GM19372 (cell line): Measurements from ENCODE around the gene SLC44A4.
"Not testable (repeated sequence)": the region's sequence is repeated elsewhere in the genome, so short reads cannot be mapped to it uniquely, and the experiment has no call there.

ENCODE experiments used
- ATAC-seq: cut with Tn5 transposase; IDR thresholded peaks from one replicate; pipeline ENCODE4 v1.9.1; 2021; ENCODE audit warnings: mild to moderate bottlenecking, low read depth, moderate library complexity; ENCODE audit not compliant: unreplicated experiment

Gene SLC44A4

GRCh38 chr6:31861919-31862343 is 16.9 kb downstream of the SLC44A4 start:
- ATAC-seq: no peak

- ATAC-seq: no peak
Observed at GRCh38 chr6:31861150-31861549, 17.6 kb downstream of the SLC44A4 start.

- no peak for ATAC-seq
Observed at GRCh38 chr6:31860349-31860748, 18.4 kb downstream of the SLC44A4 start.

DNA sequence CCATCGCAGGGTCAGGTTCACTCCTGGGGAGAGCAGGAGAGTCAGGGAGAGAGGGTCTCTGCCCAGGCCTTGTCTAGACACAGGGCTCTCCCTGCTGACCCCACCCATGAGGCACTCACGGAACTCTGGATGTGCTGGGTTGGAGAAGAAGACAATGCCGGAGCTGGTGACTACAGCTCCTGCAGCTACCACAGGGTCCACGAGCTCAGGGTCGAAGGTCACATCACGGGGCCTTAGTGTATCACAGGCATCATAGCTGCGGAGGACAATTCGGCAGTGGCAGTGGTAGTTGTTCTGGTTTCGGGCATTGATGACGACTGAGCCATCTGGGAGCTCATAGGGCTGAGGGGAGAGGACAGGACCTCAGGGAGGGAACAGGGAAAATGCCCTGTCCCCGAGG is 18.9 kb downstream of the SLC44A4 start:
- no peak for ATAC-seq

- no peak for ATAC-seq
Observed at GRCh38 chr6:31858707-31859106, 20.1 kb downstream of the SLC44A4 start.

DNA sequence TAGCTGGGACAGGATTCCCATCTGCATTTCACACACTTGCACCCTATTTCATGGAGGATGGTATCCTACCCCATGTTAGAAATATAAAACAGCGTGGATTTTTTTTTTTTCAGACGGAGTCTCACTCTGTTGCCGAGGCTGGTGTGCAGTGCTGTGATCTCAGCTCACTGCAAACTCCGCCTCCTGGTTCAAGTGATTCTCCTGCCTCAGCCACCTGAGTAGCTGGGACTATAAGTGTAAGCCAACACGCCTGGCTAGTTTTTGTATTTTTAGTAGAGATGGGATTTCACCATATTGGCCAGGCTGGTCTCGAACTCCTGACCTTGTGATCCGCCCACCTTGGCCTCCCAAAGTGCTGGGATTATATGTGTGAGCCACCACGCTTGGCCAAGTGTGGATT is 21.0 kb downstream of the SLC44A4 start:
- not testable (repeated sequence) for ATAC-seq

DNA sequence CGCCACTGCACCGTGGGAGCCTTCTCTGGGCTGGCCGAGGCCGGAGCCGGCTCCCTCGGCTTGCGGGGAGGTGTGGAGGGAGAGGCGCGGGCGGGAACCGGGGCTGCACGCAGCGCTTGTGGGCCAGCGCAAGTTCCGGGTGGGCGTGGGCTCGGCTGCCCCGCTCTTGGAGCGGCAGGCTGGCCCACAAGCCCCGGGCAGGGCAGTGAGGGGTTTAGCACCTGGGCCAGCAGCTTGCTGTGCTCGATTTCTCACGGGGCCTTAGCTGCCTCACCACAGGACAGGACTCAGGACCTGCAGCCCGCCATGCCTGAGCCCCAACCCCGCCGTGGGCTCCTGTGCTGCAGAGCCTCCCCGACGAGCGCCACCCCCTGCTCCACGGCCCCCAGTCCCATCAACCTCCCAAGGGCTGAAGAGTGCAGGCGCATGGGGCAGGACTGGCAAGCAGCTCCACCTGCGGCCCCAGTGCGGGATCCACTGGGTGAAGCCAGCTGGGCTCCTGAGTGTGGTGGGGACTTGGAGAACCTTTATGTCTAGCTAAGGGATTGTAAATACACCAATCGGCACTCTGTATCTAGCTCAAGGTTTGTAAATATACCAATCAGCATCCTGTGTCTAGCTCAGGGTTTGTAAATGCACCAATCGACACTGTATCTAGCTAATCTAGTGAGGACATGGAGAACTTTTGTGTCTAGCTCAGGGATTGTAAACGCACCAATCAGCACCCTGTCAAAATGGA is 26.6 kb downstream of the SLC44A4 start:
- not testable (repeated sequence) for ATAC-seq

DNA sequence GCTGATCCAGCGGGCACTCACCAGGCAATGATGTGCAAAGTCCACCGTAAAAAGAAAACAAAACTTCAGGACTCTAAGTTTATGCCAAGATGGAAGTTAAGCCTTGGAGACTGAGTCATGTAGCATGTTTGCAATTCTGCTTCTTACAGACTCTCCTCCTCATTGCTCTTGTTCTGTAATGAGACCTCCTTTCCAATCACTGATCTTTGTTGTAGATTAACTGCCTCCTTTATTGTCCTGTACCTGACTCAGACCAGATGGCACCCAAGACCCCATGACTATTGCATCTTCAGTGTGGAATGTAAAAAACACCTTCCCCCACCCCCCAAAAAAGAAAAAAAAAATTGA is 27.3 kb downstream of the SLC44A4 start:
- ATAC-seq: no peak

GRCh38 chr6:31850765-31851484 is 27.9 kb downstream of the SLC44A4 start:
- ATAC-seq: no peak

DNA sequence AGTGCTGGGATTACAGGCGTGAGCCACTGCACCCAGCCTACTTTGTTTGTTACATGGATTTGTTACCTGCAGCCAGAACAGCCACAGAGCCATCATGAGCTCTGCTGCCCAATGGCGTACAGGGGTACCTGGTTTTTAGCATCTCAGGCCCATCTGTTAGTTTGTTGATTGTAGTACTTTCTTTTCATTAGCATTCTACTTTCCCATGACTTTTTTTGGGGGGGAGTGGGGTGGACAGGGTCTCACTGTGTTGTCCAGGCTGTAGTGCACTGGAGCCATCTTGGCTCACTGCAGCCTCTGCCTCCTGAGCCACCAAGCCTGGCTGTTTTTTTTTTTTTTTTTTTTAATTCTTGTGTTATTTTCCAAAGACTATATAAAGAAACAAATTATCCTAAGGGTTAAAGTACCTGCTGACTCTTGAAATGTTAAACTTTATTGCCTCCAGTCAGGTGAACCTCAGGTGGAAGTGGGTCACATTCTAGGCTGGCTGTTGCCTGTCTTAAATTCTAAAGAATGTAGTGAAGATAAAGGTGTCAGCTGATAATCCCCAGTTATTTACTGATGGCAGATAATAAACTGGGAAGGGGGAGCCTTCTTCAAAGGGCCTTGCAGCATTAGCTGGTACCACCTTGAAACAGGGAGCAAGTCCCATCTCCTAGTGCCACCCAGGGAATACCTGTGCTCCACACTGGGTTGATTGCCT is 31.4 kb downstream of the SLC44A4 start:
- ATAC-seq: no peak

DNA sequence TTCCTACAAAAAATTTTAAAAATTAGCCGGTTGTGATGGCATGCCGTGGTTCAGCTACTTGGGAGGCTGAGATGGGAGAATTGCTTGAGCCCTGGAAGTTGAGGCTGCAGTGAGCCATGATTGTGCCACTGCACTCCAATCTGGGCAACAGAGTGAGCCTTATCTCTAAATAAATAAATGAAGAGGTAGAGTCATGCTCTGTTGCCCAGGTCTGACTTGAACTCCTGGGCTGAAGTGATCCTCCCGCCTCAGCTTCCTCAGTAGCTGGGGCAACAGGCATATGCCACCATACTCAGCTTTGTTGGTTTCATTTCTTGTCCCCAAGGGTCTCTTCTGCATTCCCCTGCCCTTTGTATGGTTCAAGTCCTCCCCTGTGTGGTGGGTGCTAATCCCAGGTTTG is 34.3 kb downstream of the SLC44A4 start:
- no peak for ATAC-seq

GRCh38 chr6:31842053-31842452 is 36.7 kb downstream of the SLC44A4 start:
- ATAC-seq: no peak

- not testable (repeated sequence) for ATAC-seq
Observed at GRCh38 chr6:31839779-31840126, 39.0 kb downstream of the SLC44A4 start.

GRCh38 chr6:31838968-31839367 is 39.8 kb downstream of the SLC44A4 start:
- ATAC-seq: no peak

GRCh38 chr6:31838114-31838553 is 40.7 kb downstream of the SLC44A4 start:
- ATAC-seq: not testable (repeated sequence)

DNA sequence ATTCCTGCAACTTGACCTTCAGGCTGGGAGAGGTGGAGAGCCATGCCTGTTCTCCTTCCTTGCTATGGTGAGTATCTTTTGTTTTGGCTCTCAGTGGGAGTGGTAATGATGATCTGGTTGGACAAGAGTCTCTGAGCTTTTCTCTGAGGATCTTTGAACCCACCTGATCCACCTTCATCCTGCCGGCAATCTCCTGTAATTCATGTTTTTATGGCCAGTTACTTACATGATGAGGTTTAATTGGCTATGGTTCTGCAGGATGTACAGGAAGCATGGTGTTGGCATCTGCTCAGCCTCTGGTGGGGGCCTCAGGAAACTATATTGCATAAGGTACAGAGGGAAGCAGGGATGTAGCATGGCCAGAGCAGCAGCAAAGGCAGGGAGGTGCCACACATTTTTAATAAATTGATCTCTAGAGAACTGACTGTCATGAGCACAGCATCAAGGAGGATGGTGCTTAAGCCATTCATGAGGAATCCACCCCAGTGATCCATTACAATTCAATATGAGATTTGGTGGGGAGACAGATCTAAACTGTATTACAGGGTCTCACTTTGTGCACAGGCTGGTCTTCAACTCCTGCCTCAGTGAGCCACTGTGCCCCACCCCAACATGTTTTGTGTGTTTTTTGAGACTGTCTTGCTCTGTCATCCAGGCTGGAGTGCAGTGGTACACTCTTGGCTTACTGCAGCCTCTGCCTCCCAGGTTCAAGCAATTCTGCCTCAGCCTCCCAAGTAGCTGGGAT is 41.3 kb downstream of the SLC44A4 start:
- ATAC-seq: no peak

- ATAC-seq: no peak
Observed at GRCh38 chr6:31836474-31837368, 42.1 kb downstream of the SLC44A4 start.

- no peak for ATAC-seq
Observed at GRCh38 chr6:31836047-31836473, 42.7 kb downstream of the SLC44A4 start.

- ATAC-seq: peak; percentile 43
Observed at GRCh38 chr6:31834367-31835250, 44.2 kb downstream of the SLC44A4 start.
